Left kidney (tissue), 8 donors: Measurements from ENCODE around the gene NUMBL. TPM values are rescaled to one million over a fixed set of nuclear protein-coding genes. Genes with fewer than 3 reads are reported as not detected.
"Not testable (repeated sequence)": the region's sequence is repeated elsewhere in the genome, so short reads cannot be mapped to it uniquely, and the experiment has no call there.

Experiments used
- DNase-seq: peaks from one replicate; pipeline ENCODE4 v3.0.0-alpha.2; 2013
- long read RNA-seq, 8 donors: transcript quantifications; one replicate each; lab custom pipeline, GENCODE V29; 2026
- polyA plus RNA-seq: library from polyadenylated mRNA; unstranded; fragments of 120-200 nt; gene quantifications from one replicate; pipeline ENCODE4 v1.2.1, GENCODE V29; 2013; ENCODE audit not compliant: insufficient read length

The NUMBL gene
- 11.8 TPM for polyA plus RNA-seq
- long read RNA-seq, donor 1, partial matches to known transcripts: 0 of 4 reads
- long read RNA-seq, donor 1, other reads (novel, unspliced or antisense): 0 of 4 reads
- long read RNA-seq, donor 2, partial matches to known transcripts: 0 of 5 reads
- long read RNA-seq, donor 2, other reads (novel, unspliced or antisense): 0 of 5 reads
- long read RNA-seq, donor 3, partial matches to known transcripts: 0 of 2 reads
- long read RNA-seq, donor 3, other reads (novel, unspliced or antisense): 0 of 2 reads
- long read RNA-seq, donor 4, partial matches to known transcripts: 0 of 1 reads
- long read RNA-seq, donor 4, other reads (novel, unspliced or antisense): 0 of 1 reads
- long read RNA-seq, donor 5, partial matches to known transcripts: 0 of 1 reads
- long read RNA-seq, donor 5, other reads (novel, unspliced or antisense): 0 of 1 reads
- long read RNA-seq, donor 6, partial matches to known transcripts: 0 of 4 reads
- long read RNA-seq, donor 6, other reads (novel, unspliced or antisense): 0 of 4 reads
- long read RNA-seq, donor 7, partial matches to known transcripts: 0 of 7 reads
- long read RNA-seq, donor 7, other reads (novel, unspliced or antisense): 0 of 7 reads
- long read RNA-seq, donor 8, partial matches to known transcripts: 0 of 2 reads
- long read RNA-seq, donor 8, other reads (novel, unspliced or antisense): 0 of 2 reads

DNA sequence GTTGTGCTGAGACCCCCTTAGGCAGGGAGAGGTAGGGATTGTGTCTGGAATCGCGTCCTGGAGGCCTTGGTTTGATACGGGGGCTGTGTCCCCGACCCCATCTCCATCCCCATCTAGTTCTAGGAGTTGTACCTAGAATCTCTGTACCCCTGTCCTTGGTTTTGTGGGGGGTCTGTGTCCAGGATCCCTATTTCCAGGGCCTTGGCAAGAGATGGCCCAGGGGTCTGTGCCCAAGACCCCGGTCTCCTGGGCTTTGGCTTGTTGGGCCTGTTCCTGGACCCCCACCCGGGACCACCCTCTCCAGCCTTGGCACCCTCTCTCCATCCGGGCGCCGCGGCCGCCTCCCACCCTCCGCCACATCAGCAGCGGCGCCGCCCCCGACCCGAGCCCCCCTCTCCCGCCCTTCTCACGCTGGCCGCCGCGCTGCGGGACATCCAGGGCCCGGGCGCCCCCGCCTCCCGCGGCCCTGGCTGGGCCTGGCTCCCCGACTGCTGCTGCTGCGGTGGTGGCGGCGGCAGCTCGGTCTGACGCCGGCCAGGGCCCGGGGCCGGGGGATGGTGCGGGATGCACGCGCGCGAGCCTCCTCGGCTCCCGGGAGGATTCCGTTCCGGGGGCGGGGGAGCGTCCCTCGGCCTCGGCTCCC, at the start of gene NUMBL:
TSS of gene NUMBL (minus strand) at position 602 of the 643 bp plus-strand sequence. CDS start at position 434, 168 bp downstream.
- no peak for DNase-seq

DNA sequence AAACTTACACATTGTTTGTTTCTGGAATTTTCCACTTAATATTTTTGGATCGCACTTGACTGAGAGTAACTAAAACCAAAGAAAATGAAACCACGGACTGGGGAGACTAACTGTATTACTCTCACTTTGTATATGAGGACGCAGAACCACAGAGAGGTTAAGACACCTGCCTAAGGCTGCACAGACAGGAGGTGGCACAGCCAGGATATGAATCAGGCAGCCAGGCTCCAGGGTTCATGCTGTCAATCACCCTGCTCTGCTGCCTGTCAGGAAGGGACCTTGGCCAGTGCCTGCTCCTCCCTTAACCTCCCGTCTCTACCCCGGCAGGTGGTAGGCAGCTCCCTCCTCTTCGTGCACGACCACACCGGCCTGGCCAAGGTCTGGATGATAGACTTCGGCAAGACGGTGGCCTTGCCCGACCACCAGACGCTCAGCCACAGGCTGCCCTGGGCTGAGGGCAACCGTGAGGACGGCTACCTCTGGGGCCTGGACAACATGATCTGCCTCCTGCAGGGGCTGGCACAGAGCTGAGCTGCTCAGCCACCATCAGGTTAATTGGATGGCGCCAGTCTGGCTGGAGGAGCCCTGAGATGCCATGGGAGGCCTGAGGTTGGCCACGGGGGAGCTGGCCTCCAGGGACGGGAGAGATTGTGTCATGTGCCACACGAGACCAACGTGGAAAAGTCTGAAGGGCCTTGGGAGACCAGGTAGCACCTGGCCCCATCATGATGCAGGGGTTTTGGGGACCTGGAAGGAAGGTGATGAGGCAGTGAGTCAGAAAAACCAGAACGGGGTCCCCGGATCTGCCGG, 48.8 kb upstream of the NUMBL start:
- no peak for DNase-seq

DNA sequence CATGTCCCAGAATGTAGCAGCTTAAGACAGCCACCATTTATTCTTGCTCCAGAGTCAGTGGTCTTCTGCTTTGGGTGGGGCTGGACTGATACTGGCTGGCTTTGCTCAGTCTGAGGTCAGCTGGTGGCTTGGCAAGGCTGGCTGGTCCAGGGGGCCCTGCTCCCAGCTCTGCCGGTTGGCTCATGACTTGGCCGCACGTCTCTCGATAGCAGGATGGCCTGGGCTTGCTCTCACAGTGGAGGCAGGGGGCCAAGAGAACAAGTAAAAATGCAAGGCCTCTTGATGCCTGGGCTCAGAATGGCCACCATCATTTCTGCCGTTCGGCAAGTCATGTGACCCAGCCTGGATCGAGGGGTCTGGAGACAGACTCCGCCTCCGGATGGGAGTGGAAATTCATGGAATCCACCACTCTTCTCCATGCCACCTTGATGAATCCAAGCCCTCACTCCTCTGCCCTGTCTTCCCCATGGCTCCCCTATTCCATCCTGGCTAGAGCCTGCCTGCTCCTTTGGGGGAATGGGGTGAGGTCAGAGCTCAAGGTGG, 46.7 kb upstream of the NUMBL start:
- DNase-seq: no peak

DNA sequence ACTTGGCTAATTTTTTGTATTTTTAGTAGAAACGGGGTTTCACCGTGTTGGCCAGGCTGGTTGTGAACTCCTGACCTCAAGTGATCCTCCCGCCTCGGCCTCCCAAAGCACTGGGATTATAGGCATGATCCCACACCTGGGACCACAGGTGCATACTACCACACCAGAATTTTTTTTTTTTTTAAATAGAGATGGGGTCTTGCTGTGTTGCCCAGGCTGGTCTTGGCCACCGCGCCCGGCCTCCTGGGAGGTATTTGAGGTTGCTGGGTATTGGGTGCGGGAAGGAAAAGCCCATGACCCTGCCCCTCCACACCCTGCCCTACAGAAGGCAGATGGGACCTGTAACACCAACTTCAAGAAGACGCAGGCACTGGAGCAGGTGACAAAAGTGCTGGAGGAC, 46.2 kb upstream of the NUMBL start:
- DNase-seq: no peak

DNA sequence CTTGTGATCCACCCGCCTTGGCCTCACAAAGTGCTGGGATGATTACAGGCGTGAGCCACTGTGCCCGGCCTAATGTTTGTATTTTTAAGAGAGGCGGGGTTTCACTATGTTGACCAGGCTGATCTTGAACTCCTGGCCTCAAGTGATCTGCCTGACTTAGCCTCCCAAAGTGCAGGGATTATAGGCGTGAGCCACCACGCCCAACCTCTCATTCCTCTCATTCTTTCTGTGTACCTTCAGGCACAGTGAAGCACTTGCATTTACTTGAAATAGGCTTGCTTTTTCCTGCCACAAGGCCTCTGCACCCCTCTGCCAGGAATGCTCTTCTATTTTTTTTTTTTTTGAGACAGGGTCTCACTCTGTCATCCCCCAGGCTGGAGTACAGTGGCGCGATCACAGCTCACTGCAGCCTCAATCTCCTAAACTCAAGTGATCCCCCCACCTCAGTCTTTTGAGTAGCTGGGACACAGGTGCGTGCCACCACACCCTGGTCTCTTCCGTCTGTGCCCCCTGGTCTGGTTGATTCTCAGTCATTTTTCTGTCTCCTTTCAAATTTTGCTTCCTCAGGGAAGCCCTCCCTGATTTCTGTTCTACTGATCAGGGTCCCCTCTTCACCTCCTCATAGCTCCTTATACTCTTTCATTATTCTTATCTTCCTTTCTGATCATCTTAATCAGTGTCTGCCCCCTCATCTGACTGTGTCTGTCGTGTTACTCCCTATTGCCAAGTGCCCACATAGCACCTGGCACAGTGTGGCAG, 44.7 kb upstream of the NUMBL start:
- no peak for DNase-seq

DNA sequence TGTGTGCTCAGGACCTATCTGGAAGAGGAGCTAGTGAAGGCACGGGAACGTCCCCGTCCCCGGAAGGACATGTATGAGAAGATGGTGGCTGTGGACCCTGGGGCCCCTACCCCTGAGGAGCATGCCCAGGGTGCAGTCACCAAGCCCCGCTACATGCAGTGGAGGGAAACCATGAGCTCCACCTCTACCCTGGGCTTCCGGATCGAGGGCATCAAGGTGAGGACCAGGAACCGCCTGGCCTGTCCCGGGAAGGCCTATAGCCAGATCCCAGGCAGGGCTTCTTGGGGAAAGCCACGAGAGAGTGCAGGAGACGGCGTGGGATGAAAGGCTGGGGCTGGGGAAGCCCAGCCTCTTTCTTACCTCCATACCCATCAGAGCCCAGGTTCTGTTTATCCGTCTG, 42.7 kb upstream of the NUMBL start:
- no peak for DNase-seq

DNA sequence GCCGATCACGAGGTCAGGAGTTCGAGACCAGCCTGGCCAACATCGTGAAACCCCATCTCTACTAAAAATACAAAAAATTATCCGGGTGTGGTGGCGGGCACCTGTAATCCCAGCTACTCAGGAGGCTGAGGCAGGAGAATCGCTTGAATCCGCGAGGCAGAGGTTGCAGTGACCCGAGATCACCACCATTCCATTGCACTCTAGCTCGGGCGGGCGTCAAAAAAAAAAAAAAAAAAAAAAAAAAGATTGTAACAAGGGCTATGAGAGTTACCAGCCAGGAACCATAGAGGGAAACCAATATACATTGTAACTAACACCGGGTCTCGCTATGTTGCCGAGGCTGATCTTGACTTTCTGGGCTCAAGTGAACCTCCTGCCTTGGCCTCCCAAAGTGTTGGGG, 41.9 kb upstream of the NUMBL start:
- DNase-seq: not testable (repeated sequence)

DNA sequence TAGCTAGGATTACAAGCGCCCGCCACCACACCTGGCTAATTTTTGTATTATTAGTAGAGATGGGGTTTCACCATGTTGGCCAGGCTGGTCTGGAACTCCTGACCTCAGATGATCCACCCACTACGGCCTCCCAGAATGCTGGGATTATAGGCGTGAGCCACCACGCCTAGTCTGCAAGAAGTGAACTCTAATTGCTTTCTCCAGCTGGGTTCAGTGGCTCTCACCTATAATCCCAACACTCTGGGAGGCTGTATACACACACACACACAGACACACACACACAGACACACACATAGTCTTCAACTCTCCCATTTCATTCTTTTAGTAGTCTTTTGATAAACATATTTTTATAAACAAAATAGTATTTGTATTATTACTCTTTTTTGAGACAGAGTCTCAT, 39.6 kb upstream of the NUMBL start:
- DNase-seq: not testable (repeated sequence)

DNA sequence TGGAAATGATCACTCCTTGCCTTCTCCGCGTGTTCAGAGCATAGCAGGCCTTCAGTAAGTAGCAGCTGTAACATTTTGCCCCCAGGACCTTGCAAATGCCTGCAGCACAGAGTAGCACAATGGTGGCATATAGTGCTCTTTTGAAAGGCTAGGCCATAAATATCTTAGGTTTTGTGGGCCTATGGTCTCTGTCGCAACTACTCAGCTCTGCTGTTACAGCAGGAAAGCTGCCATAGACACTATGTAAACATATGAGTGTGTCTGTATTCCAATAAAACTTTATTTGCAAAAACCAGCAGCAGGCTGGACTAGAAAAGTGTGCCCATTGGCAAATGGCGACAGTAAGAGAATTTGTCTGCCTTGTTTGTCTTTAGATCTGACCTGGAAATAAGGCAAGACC, 35.8 kb upstream of the NUMBL start:
- DNase-seq: no peak

DNA sequence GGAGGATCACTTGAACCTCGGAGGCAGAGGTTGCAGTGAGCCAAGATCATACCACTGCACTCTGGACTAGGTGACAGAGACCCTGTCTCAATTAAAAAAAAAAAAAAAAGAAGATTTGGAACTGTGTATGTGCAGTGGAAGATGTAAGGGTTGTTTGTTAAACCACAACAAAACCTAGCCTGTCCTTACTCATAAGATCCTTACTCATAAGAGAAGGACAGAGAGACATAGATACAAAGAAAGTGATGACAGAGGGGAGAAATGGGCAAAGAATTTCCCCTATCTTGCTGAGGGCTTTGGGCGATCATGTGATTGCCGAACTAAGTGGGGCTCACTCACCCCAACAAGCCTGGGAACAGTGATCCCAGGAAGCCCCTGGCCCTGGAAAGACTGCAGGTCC, 34.4 kb upstream of the NUMBL start:
- DNase-seq: no peak

DNA sequence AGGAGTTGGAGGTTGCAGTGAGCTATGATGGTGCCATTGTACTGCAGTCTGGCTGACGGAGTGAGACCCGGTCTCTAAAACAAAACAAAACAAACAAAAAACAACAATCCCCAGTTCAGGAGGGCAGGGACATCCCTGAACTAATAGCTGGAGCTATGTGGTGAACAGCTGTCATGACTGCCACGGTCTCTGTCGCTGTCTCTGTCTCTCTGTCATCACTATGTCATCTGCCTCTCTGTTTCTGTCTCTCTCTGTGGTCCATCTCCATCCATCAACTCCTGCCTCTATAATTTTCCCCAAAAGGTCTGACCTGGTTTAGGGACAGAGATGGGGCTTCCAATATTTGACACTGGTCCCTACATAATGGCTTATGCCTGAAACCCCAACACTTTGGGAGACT, 33.9 kb upstream of the NUMBL start:
- DNase-seq: no peak

DNA sequence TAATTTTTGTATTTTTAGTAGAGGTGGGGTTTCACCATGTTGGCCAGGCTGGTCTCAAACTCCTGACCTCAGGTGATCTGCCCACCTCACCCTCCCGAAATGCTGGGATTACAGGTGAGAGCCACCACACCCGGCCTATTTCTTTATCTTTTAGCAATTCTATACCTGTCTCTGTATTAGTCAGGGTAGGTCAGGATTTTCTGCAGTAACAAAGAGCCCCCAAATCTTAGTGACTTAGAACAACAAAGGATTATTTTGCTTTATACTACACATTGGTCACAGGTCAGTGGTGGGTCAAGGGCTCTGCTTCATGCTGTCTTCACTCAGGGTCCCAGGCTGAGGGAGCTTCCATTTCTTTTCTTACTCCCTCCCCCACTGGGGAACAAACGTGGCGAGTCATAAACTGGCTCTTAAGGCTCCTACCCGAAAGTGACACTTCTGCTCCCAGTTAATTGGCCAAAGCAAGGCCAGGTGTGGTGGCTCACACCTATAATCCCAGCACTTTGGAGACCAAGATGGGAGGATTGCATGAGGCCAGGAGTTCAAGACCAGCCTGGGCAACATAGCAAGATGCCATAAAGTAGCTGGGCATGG, 33.3 kb upstream of the NUMBL start:
- no peak for DNase-seq

DNA sequence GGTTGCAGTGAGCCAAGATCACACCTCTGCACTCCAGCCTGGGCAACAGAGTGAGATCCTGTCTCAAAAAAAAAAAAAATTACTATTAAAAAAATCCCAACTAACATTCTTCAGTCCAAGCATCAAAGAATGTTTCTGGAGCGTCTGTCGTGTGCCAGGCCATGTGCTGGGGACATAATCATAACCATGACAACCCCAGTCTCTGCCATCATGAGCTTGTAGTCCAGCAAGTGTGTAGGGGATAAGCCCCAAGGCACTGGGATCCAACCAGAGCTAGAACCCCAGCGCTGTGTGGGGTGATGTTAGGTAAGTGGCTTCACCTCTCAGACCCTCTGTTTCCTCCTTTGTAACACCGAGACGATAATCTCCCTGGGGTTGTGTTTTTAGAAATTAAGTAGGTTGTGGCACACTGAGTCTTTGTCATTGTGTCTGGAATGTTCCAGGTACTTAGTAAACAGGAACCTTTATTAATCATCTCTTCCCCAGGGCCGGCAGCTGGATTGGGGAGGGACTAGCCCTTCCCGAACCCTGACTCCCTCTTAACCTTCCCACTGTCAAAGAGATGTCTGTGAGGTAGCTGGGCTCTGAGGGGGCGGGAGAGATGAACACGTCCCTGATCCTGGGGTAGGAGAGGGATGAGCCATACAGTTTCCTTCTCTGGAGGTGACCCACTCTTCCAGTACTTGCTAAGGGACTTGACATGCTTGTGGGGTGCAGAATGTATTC, 31.6 kb upstream of the NUMBL start:
- no peak for DNase-seq

DNA sequence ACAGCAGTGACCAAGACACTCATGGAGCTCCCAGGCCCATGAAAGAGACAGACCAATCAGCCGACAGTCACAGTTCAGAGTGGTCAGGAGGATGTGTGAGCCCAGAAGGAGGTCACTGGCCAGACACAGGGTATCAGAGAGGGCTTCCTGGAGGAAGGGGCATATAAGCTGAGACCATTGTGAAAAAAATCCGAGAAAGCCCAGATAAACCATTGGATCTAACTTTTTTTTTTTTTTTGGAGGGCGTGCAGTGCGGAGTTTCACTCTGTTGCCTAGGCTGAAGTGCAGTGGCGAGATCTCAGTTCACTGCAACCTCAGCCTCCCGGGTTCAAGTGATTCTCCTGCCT, 30.7 kb upstream of the NUMBL start:
- DNase-seq: no peak

DNA sequence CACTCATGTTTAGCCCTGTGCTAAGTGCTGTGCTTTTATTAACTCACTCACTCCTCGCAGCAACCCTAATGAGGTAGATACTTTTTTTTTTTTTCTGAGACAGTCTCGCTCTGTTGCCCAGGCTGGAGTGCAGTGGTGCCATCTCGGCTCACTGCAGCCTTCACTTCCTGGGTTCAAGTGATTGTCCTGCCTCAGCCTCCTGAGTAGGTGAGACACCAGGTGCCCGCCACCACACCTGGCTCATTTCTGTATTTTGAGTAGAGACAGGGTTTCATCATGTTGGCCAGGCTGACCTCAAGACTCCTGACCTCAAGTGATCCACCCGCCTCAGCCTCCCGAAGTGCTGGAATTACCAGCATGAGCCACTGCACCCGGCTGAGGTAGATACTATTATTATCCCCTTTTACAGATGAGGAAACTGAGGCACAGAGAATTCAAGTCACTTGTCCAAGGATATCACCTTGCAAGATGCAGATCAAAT, 29.0 kb upstream of the NUMBL start:
- DNase-seq: no peak

DNA sequence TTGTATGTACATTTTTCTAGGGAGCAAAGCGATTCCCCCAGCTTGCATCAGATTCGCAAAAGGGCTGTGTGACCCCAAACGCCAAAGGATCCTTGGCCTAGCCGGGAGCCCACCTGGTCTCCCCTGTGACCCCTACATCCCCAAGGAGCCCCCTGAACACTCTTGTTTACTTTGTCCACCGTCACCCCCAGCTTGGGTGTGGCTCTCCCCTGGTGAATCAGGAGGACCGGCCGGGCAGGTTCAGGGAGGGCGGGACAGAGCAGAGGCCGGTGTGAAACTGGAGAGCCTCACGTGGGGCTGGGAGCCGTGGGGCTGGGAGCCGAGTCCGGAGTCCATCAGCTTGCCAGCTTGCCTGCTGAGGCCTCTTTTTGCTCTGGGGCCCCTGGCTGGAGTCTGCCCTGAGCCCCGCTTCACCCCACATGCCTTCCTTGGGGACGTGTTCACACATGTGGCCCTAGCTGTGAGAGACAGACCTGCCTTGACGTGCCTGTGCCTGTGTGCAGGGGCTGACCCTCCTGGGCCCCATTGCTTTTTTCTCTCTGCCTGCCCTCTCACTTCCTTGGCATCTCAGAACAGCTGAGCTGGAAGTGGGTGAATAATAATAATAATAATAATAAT, 28.4 kb upstream of the NUMBL start:
- DNase-seq: no peak

DNA sequence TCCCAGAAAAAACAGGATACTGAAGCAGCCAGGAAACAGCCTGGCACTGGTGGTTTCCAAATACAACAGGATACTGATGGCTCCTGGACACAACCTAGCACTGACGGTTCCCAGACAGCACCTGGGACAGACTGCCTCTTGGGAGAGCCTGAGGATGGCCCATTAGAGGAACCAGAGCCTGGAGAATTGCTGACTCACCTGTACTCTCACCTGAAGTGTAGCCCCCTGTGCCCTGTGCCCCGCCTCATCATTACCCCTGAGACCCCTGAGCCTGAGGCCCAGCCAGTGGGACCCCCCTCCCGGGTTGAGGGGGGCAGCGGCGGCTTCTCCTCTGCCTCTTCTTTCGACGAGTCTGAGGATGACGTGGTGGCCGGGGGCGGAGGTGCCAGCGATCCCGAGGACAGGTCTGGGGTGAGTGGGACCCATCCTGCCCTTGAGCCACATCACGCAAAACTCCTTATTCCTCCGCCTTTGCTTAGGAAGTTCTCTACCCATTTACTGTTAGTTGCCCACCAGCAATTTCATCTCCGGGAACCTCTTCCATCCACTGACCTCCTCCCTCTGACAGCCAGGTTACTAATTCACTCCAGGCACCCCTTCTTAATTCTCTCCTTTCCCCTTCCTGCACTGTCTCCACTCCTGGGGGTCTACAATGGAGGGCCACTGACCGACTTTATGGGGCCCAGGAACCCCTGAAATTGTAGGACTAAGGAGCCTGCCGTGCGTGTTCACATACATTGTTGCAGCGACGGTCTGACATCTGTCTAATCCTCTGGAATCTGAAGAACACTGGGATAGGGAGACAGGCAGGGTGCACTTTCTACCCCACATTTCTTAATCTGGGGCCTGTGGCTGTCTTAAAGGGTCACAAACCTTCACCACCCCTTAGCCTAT, 27.7 kb upstream of the NUMBL start:
- no peak for DNase-seq

DNA sequence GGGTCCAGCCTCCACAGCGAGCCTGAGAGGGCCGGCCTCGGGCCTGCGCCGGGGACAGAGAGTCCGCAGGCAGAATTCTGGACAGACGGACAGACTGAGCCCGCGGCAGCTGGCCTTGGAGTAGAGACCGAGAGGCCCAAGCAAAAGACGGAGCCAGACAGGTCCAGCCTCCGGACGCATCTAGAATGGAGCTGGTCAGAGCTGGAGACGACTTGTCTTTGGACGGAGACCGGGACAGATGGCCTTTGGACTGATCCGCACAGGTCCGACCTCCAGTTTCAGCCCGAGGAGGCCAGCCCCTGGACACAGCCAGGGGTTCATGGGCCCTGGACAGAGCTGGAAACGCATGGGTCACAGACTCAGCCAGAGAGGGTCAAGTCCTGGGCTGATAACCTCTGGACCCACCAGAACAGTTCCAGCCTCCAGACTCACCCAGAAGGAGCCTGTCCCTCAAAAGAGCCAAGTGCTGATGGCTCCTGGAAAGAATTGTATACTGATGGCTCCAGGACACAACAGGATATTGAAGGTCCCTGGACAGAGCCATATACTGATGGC, 27.0 kb upstream of the NUMBL start:
- no peak for DNase-seq
